Gastroesophageal sphincter (tissue), 4 donors: ENCODE results near the gene PHF21B. TPM values are rescaled to one million over a fixed set of nuclear protein-coding genes. Genes with fewer than 3 reads are reported as not detected.

Experiments used
- ATAC-seq: fragments of 150-250 bp; one replicate; pipeline ENCODE4 v1.9.1; 2016; ENCODE audit warnings: mild to moderate bottlenecking, moderate library complexity
- H3K27ac ChIP-seq, 4 donors: fragments of 200-600 bp; sonication (generic) in 3 of 4; 1 replicate in 3 of 4; 2 replicates in 1 of 4; pipeline ENCODE4 v1.5.1; 2016 to 2019
- H3K27me3 ChIP-seq: fragments of 200-600 bp; sonication (generic); one replicate; pipeline ENCODE4 v1.5.1; 2019
- H3K36me3 ChIP-seq, 2 donors: fragments of 200-600 bp; sonication (generic); one replicate each; pipeline ENCODE4 v1.5.1; 2019; ENCODE audit warnings: control low read depth in 1 of 2
- H3K4me1 ChIP-seq, 3 donors: fragments of 200-600 bp; sonication (generic); 1 replicate in 2 of 3; 2 replicates in 1 of 3; pipeline ENCODE4 v1.5.1; 2016 to 2019; ENCODE audit warnings: control low read depth in 2 of 3
- H3K4me3 ChIP-seq, 2 donors: fragments of 200-600 bp; sonication (generic); one replicate each; pipeline ENCODE4 v1.5.1; 2019; ENCODE audit warnings: mild to moderate bottlenecking in 1 of 2, moderate library complexity in 1 of 2
- H3K9me3 ChIP-seq, 3 donors: fragments of 200-600 bp; sonication (generic); one replicate each; pipeline ENCODE4 v1.5.1; 2017 to 2019; ENCODE audit warnings: control low read depth in 2 of 3
- EP300 ChIP-seq: sonication (generic); formaldehyde crosslinking; IDR thresholded peaks from one replicate; pipeline ENCODE4 v1.6.1; 2017; ENCODE audit warnings: antibody characterized with exemption, mild to moderate bottlenecking
- POLR2A ChIP-seq, 2 donors: fragments of 450-650 bp; IDR thresholded peaks; one replicate each; pipeline ENCODE4 v1.6.1; 2017; ENCODE audit warnings: antibody characterized with exemption in 2 of 2, mild to moderate bottlenecking in 2 of 2, moderate library complexity in 1 of 2
- POLR2AphosphoS5 ChIP-seq: sonication (generic); formaldehyde crosslinking; IDR thresholded peaks from one replicate; pipeline ENCODE4 v1.6.1; 2017; ENCODE audit warnings: antibody characterized with exemption
- WGBS, 2 donors: methylation state at CpG; one replicate each; pipeline ENCODE4 v1.1.5; 2018; ENCODE audit warnings: low coverage in 1 of 2; 5-methylcytosine and 5-hydroxymethylcytosine counted together
- total RNA-seq, 4 donors: library from RNA; depleted of rRNA; stranded (reverse); fragments of >200 nt; gene quantifications; one replicate each; pipeline ENCODE4 v1.1.0, GENCODE V29; 2016
- TF ChIP-seq, protein P1 (sequence below), 4 experiments: fragments of 200-600 bp in 2 of 4; fragments of 450-650 bp in 2 of 4; sonication (generic) in 1 of 4; IDR thresholded peaks; one replicate each; pipeline ENCODE4 v1.5.1; 2017 to 2019; ENCODE audit warnings: antibody characterized with exemption in 4 of 4, mild to moderate bottlenecking in 2 of 4, moderate library complexity in 2 of 4

Gene PHF21B
- total RNA-seq, 4 donors from 2014 or later: 0.31 to 5.1 (median 1.4) TPM

DNA sequence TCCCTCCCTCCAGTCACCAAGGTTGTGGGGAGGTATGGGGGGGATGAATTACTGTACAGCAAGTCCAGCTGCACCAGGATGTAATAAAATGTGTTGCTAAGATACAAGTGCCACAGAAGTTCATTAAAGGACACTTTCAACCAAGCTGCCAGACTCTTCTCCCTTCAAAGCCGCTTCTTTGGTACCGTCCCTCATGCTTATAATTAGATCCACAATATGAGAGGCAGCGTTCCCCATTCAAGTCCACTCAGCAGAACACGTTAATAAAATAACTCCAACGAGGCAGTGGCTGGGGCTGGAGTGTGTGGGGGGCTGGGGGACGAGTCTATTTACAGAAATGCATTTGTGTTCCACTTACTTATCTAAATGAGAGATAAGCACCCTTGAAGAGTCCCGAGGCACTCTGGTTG lies 14.7 kb downstream of the PHF21B start:
- no peaks in the 10 kb centered on the region for H3K36me3 ChIP-seq
- 42 to 43% methylated on average over 6 to 7 of the region's 7 CpGs for WGBS, 2 donors
- H3K27me3 ChIP-seq: peaks cover 20% of the 10 kb centered on the region
- H3K4me1 ChIP-seq: no peaks in the 10 kb centered on the region
- ATAC-seq: no peak
- no peak overlapping the region for H3K27ac ChIP-seq
- TF ChIP-seq, protein P1, sequence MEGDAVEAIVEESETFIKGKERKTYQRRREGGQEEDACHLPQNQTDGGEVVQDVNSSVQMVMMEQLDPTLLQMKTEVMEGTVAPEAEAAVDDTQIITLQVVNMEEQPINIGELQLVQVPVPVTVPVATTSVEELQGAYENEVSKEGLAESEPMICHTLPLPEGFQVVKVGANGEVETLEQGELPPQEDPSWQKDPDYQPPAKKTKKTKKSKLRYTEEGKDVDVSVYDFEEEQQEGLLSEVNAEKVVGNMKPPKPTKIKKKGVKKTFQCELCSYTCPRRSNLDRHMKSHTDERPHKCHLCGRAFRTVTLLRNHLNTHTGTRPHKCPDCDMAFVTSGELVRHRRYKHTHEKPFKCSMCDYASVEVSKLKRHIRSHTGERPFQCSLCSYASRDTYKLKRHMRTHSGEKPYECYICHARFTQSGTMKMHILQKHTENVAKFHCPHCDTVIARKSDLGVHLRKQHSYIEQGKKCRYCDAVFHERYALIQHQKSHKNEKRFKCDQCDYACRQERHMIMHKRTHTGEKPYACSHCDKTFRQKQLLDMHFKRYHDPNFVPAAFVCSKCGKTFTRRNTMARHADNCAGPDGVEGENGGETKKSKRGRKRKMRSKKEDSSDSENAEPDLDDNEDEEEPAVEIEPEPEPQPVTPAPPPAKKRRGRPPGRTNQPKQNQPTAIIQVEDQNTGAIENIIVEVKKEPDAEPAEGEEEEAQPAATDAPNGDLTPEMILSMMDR (IDR thresholded peaks at IDR 0.05): no peak
- TF ChIP-seq EP300 (no peak), POLR2AphosphoS5 (no peak), POLR2A (IDR thresholded peaks at IDR 0.05) (no peak)
- H3K4me3 ChIP-seq: no peak overlapping the region
- no peaks in the 10 kb centered on the region for H3K9me3 ChIP-seq

DNA sequence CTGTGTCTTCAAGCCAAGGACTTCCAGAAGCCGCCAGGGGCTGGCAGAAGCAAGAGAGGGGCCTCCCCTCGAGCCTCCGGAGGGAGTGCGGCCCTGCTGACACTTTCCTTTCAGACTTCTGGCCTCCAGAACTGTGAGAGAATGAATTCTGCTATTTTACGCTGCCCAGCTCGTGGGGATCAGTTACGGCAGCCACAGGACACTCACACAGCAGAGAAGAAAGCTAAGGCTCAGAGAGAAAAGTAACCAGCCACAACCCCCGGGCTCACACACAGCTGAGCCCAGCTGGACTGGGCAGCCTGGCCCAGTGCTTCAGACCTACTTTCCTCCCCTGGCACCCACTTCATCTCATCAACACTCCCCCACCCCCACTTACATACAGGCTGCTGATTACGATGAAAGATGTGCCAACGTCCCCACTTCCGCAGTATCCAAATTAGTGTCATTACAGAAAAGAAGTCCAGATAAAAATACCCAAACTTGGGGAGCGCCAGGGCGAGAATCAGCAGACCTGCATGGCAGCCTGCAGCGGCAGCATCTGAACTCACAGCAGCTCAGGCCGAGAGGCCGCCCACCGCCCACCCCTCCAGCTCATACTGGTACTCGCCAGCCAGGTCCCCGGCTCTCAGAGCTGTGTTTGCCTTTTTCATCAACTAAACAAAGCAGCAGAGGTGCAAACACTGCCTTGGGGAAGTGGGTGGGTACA lies 15.3 kb downstream of the PHF21B start:
- ATAC-seq: no peak
- 80 to 83% methylated on average over 2 to 17 of the region's 19 CpGs for WGBS, 2 donors
- no peaks in the 10 kb centered on the region for H3K9me3 ChIP-seq
- no peaks in the 10 kb centered on the region for H3K4me1 ChIP-seq
- no peaks in the 10 kb centered on the region for H3K36me3 ChIP-seq
- H3K4me3 ChIP-seq: no peak overlapping the region
- TF ChIP-seq POLR2A (IDR thresholded peaks at IDR 0.05) (no peak), POLR2AphosphoS5 (no peak), EP300 (no peak)
- TF ChIP-seq, protein P1 (IDR thresholded peaks at IDR 0.05): no peak
- peaks cover 15% of the 10 kb centered on the region for H3K27me3 ChIP-seq
- H3K27ac ChIP-seq: no peak overlapping the region

DNA sequence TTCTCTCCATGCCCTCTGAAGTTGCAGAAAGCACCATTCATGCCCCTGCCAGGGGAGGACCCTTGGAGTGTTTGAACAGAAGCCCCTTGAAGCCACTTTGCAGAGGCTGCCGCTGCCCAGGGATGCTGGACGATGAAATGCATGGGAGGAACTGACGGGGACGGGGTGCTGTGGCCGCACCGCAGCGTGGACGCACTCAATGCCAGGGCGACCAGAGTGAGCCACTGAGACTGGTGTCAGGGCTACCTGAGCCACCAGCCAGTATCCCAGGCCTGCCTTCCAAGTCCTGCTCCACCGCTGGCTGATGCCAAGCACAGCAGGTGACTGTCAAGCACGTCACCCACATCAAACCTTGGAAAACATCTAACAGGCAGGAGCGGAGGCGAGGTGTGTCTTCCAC lies 17.6 kb downstream of the PHF21B start:
- no CpG with 5 or more reads among the region's 13 CpGs for WGBS, 2 donors

DNA sequence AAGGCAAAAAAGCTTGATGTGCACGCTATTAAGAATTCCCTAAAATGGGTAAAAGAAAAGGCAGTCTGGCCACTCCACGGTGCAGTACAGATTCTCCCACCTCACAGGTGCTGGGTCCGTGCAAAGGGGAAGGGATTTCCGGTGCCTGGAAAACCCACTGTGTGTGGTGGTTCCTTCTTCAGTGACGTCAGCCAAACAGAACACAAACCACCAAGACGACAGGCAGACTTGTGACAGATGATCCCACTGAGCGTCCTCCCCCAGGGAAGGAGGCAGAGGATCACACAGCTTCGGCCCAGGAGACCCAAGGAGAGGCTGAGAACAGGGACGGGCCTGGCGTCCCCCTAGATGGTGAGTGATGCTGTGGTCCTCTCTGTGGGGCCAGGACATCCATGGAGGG lies 18.6 kb downstream of the PHF21B start:
- no peaks in the 10 kb centered on the region for H3K4me1 ChIP-seq
- WGBS, 2 donors: 68 to 78% methylated on average over 4 to 7 of the region's 10 CpGs
- H3K4me3 ChIP-seq: no peak overlapping the region
- no peaks in the 10 kb centered on the region for H3K36me3 ChIP-seq
- no peak overlapping the region for H3K27ac ChIP-seq
- no peaks in the 10 kb centered on the region for H3K9me3 ChIP-seq
- H3K27me3 ChIP-seq: peaks cover 18% of the 10 kb centered on the region
- no peak for ATAC-seq
- TF ChIP-seq POLR2AphosphoS5 (no peak), POLR2A (IDR thresholded peaks at IDR 0.05) (no peak), EP300 (no peak)
- TF ChIP-seq, protein P1 (IDR thresholded peaks at IDR 0.05): no peak

More for the DNA sequence above, 17.6 kb downstream of the PHF21B start:
- H3K4me3 ChIP-seq: no peak overlapping the region
- ATAC-seq: no peak
- no peaks in the 10 kb centered on the region for H3K4me1 ChIP-seq
- TF ChIP-seq, protein P1 (IDR thresholded peaks at IDR 0.05): no peak
- TF ChIP-seq POLR2AphosphoS5 (no peak), POLR2A (IDR thresholded peaks at IDR 0.05) (no peak), EP300 (no peak)
- H3K27ac ChIP-seq: no peak overlapping the region
- no peaks in the 10 kb centered on the region for H3K9me3 ChIP-seq
- no peaks in the 10 kb centered on the region for H3K36me3 ChIP-seq
- peaks cover 17% of the 10 kb centered on the region for H3K27me3 ChIP-seq

DNA sequence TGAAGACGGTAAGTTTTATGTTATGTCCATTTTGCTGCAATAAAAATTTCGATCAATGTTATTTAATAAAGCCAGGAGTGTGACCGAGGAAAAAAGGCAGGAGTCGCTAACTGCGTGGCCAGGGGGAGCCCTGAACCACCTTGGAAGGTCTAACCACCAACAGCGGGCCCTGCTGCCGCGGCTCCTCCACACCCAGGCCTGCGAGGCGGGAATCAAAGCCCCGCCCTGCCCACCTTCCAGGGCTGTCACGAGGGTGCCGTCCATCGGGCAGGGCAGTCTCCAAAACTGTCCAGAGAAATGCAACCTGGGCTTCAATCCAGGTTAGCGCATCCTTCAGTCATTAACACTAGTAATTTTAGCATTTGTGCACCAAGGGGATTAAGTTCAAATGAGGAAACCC lies 19.0 kb downstream of the PHF21B start:
- peaks cover 14% of the 10 kb centered on the region for H3K27me3 ChIP-seq
- ATAC-seq: no peak
- H3K36me3 ChIP-seq: no peaks in the 10 kb centered on the region
- WGBS, 2 donors: 82 to 87% methylated on average over 7 of the region's 15 CpGs
- no peaks in the 10 kb centered on the region for H3K4me1 ChIP-seq
- TF ChIP-seq POLR2AphosphoS5 (no peak), POLR2A (IDR thresholded peaks at IDR 0.05) (no peak), EP300 (no peak)
- TF ChIP-seq, protein P1 (IDR thresholded peaks at IDR 0.05): no peak
- no peak overlapping the region for H3K27ac ChIP-seq
- H3K4me3 ChIP-seq: no peak overlapping the region
- H3K9me3 ChIP-seq: no peaks in the 10 kb centered on the region
